HS-27A (cell line): ENCODE data around the gene ZNF784.

Experiments
- DNase-seq: peaks from one replicate; pipeline ENCODE4 v3.0.0-alpha.2; 2012; ENCODE audit warnings: low read depth, missing footprints

Gene ZNF784

DNA sequence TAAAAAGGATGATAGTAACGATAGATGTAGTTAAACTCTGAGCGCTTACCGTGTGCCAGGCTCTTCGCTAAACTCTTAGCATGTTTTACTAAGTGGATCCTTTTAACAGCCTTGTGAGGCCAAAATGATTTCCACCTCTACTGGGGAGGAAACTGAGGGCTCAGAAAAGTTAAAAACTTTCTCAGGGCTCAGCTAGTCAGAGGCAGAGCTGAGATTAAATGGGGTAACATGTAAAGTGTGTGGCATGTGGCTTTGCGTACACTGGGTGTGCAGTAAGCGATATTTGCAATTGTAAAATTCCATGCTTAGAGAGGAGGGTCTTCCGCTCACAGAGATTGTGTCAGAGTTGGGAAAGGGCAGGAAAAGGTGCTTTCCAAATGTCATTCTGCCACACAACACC is 32.2 kb upstream of the ZNF784 start:
- no peak for DNase-seq

GRCh38 chr19:55655648-55656040 is 31.3 kb upstream of the ZNF784 start:
- no peak for DNase-seq

DNA sequence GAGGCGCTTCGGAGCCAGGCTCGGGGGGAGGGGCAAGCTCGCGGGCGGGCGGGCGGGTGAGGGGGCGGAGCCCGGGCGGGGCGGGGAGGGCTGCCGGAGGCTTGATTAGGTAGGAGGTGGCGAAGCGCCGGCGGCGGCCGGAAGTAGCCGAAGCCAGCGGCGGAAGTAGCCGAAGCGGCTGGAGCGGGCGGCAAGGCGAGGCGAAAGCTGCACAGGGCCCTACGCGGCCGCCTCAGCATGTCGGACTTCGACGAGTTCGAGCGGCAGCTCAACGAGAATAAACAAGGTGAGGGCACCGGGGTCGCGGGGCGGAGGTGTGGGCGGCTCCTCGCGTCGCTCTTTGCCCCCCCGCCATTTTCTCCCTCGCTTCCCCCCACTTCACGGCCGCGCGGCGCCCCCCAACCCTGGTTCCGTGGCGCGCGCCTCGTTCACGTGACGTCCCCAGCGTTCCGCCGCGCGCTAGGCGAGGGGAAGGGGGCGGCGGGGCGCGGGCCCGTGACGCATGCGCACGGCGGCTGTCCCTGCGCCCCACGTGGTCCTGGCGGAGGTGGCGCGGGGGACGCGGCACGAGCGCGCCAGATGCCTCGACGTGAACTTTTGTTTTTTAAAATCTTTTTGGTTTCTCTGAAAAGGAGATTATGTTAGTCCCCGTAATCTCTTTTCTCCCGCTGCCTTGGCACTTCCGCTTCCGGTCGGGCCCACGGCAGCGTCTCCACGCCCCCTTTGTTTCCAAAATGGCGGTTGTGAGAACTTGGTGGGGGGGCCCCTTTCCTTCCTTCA is 30.7 kb upstream of the ZNF784 start, which contains the start of gene U2AF2:
TSS of gene U2AF2 (plus strand) at position 168 of the 780 bp plus-strand sequence. CDS start at position 238, 70 bp downstream.
- peak; percentile 81 for DNase-seq

DNA sequence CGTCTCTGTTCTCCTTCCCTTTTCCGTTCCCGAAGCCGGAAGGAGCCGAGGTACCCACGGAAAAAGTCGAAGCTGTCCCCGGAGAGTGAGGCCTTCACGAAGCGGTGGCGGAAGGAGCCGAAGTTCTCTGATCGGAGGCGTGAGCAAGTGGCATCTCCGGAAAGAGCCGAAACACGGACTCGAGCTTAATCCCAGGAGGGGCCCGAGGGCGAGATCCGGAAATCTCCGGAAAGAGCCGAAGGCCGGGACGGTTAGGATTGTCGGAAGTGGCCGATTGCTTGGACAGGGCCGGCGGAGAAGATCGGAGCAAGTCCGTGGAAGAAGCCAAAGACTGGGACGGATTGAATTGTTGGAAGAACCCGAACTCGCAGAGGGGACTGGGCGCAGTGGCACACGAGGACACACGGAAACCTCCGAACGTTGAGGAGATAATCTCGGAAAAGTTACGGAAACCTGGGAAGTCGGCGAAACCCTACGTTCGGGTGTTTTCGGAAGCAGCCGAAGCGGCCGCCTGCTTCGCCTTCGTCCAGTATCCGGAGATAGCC is 30.0 kb upstream of the ZNF784 start:
- peak; percentile 100 for DNase-seq

GRCh38 chr19:55653651-55654322 is 29.4 kb upstream of the ZNF784 start:
- peak; percentile 99 for DNase-seq

DNA sequence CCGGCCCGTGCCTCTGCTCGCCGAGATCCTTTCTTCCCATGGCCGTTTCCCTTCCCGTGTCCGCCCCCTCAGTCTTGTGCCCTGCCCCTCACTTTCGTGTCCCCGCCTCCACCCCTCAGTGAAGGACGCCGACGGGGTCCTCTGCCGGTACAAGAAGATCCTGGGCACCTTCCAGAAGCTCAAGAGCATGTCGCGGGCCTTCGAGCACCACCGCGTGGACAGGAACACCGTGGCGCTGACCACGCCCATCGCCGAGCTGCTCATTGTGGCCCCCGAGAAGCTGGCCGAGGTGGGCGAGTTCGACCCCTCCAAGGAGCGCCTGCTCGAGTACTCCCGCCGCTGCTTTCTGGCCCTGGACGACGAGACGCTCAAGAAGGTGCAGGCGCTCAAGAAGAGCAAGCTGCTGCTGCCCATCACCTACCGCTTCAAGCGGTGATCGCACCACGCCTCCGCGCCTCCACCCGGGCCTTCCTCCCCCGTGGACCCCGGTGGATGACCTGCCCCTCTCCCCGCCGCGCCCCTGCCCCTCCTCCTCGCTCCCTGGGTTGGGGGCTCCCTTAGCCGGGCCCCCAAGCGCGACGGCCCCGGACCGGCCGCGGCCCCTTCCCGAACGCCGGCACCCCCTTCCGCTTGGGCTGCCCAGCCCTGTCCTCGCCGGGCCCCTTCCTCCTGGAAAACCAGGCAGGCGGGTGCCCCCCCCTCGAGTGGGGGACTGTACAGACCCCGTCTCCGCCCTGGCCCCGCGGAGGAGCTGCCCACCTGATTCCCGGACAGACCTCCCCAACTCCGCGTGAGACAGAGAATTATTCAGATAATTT is 28.2 kb upstream of the ZNF784 start:
- DNase-seq: no peak

DNA sequence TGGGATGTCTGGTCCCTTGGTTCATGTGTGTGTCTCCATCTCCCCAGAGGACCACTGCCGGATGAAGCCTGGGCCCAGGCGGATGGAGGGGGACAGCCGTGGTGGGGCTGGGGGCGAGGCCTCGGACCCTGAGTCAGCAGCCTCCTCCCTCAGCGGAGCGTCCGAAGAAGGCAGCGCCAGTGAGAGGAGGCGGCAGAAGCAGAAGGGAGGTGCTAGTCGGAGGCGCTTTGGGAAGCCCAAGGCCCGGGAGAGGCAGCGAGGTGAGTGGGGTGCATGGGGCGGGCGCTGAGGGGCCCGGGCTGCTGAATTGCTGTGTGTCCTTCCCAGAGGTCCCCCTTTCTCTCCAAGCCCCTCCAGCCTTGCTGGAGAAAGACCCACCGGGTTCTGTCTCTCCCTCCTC is 26.9 kb upstream of the ZNF784 start:
- DNase-seq: no peak

- no peak for DNase-seq
Measured at GRCh38 chr19:55650602-55651230, 26.4 kb upstream of the ZNF784 start.

DNA sequence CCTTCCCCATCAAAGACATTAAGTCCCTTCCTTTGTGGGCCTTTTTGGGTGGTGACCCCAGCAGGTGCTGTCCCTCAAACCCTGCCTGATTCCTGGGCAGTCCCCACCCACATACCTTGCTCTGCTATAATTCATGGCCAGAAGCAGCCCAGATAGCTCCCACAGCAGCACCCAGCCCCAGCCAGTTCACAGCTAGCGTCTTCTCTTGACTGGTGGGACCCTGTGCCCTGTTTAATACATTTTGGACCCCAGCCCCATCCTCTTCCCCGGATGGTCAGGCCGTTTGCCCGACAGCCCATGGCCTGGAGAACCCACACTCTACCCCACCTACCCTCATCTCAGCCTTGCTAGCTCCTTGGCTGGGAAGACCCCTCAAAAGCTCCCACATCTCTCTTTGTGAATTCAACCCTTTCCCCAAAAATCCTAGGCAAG is 25.8 kb upstream of the ZNF784 start:
- DNase-seq: no peak

DNA sequence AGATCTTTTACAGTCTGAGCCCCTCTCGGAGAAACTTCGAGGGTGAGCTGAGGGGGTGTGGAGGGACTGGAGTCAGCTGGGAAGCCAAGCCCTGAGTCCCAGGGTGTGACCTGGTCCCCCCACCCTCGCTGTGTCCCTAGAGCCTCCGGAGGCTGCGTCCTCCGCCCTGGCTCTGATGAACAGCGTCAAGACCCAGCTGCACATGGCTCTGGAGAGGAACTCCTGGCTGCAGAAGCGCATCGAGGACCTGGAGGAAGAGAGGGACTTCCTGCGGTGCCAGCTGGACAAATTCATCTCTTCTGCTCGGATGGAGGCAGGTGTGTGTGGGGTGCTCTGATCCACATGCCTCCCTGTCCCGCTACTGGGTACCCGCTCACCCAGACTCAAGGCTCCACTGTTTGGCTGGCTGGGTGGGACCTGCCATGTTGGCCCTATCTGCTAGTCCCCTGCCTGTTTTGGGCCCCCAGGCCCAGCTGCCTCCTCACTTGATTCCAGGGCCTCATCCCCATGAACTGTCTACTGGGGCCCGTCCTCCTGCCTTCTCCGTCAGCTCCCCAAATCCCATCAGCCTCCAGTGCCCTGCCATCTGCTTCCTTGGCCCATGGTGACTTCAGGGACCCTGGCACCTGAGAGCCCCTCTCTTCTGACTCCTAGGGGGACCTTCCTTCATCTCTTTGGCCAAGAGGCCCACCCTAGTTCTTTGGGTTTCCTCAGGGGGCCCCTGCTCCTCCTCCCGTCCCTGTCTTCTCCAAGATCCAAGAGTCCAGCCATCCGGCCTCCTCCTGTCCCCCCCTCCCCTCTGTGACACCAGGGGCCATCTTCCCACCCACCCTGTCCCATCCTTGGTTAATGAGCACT is 25.1 kb upstream of the ZNF784 start:
- no peak for DNase-seq

DNA sequence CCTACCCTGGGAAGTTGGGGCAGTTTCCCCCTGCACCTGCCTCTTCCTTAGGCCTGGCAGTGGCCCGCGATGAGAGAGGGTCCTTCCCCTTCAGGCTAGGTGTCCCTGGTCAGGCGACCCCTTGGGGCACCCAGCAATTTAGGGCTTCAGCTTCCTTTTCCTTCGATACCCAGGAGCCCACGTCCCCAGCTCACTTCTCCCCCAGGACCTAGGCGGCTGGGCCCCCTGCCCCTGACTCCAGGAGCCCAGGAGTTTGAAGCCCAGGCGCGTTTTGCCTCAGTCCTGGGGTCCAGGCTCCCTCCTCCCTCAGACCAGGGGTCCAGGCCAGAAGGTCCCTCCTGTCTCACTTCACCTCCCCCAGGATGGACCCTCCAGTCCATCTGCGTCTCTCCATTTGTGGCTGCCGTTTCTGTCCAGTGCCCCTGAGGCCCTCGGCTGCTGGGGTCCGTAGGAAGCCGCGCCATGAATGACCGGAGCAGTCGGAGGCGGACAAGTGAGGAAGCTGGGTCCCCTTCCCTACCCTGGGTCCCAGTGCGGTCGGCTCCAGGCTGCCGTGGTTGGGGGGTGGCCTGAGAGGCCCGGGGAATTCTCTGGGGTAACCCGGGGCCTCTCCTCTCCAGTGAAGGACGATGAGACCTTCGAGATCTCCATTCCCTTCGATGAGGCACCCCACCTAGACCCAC is 24.4 kb upstream of the ZNF784 start:
- no peak for DNase-seq

- DNase-seq: no peak
Measured at GRCh38 chr19:55647732-55648584, 23.6 kb upstream of the ZNF784 start, which contains the start of gene CCDC106. TSS of gene CCDC106 (plus strand) at chr19:55648212. CDS start at chr19:55649047, 835 bp downstream.

DNA sequence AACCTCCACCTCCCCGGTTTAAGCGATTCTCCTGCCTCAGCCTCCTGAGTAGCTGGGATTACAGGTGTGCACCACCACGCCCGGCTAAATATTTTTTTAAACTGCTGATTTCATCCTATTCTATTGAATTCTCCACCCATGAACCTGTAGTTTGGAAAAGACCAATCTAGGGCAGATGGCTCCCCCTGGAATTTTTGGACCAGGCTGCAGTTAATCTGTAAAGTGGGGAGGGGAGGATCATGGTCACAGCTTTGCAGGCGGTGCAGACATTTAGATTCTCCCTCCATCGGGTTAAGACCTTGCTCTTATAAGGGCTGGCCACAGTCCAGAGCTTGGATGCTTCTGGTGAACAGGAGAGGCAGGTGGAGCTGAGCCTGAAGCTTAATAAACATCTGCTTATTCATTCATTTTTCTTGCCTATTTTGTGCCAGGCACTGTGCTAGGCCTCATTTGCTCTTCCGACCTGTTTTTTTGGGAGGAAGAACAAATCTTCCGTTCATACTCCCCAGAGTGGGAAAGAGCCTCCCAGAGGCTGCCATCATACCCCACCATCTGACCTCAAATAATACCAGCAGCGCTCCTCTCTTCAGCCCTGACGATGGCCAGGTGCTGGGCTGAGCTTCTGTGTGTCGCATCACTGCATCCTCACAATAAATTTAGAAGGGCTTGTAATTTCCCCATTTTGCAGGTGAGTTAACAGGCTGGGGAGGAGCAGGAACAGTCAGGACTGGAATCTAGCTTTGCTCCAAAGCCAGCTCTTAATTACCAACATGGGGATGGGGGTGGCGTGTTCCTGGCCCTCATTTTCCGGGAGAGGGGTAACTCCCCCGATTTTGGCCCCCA is 22.7 kb upstream of the ZNF784 start:
- DNase-seq: no peak

- DNase-seq: no peak
Measured at GRCh38 chr19:55645512-55645881, 21.1 kb upstream of the ZNF784 start.

GRCh38 chr19:55644842-55645511 is 20.6 kb upstream of the ZNF784 start:
- DNase-seq: no peak

DNA sequence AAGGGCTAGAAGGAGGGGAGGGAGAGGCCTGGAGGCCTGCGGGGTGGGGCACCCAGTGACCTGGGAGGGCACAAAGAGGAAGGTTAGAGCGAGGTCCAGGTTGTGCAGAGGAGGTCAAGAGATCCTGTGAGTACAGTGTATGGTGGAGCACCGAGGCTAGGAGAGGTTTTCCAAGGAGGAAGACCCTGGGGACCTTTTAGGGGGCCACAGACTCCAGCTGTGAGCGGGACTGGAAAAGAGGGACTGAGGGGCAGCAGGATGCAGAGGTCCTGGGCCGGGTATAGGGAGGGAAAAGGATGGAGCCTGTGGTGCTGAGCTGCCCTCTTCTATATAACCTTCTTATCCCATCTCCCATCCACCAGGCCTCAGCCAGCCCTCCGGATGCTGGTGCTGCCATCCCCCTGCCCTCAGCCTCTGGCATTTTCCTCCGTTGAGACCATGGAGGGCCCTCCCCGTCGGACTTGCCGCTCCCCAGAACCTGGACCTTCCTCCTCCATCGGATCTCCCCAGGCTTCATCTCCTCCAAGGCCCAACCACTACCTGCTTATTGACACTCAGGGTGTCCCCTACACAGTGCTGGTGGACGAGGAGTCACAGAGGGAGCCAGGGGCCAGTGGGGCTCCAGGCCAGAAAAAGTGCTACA is 19.9 kb upstream of the ZNF784 start:
- no peak for DNase-seq

DNA sequence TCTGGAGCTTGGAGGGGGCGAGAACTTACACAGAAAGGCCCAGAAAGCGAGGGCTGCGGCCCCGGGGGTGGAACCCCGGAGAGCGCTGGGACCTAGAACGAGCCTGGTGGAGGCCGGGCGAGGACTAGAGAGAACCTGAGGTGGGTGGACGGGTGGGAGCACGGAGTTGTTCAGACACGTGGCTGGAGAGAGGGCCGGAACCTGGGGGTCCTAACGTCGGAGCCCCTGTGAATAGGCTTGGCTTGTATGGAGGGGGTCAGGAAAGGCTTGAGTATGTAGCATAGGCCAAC is 19.5 kb upstream of the ZNF784 start:
- no peak for DNase-seq
